CD14-positive monocyte (primary cell): ENCODE results near the gene FOXO3. TPM values are rescaled to one million over a fixed set of nuclear protein-coding genes. Genes with fewer than 3 reads are reported as not detected.

Experiments
- DNase-seq, 3 donors: peaks; one replicate each; pipeline ENCODE4 v3.0.0-alpha.2; 2011 to 2022
- H2AFZ ChIP-seq: 2 replicates; pipeline ENCODE4 v1.6.0; 2012; ENCODE audit warnings: mild to moderate bottlenecking, low read depth, low read length, inconsistent platforms; ENCODE audit not compliant: insufficient read depth, poor library complexity, severe bottlenecking
- H3K27ac ChIP-seq, 2 donors: 1 replicate in 1 of 2; 2 replicates in 1 of 2; pipeline ENCODE4 v1.5.1; 2012 to 2013; ENCODE audit warnings: low read length in 2 of 2, control low read depth in 1 of 2, inconsistent platforms in 1 of 2, low read depth in 1 of 2, mild to moderate bottlenecking in 1 of 2
- H3K27me3 ChIP-seq, 2 donors: one replicate each; pipeline versions ENCODE4 v1.6.0 to v1.6.1; 2011 to 2013; ENCODE audit warnings: low read length in 2 of 2; ENCODE audit not compliant: control insufficient read depth in 2 of 2, insufficient read depth in 2 of 2
- H3K36me3 ChIP-seq, 2 donors: replicated peaks in 1 of 2; 1 replicate in 1 of 2; 2 replicates in 1 of 2; pipeline versions ENCODE4 v1.5.1 to v1.6.1; 2012 to 2013; ENCODE audit warnings: low read length in 2 of 2, control low read depth in 1 of 2, inconsistent platforms in 1 of 2, mild to moderate bottlenecking in 1 of 2; ENCODE audit not compliant: insufficient read depth in 2 of 2, control insufficient read depth in 1 of 2
- H3K4me1 ChIP-seq, 2 donors: 1 replicate in 1 of 2; 2 replicates in 1 of 2; pipeline versions ENCODE4 v1.5.1 to v1.6.1; 2012 to 2013; ENCODE audit warnings: low read length in 2 of 2, control low read depth in 1 of 2, inconsistent platforms in 1 of 2, mild to moderate bottlenecking in 1 of 2, moderate library complexity in 1 of 2; ENCODE audit not compliant: insufficient read depth in 2 of 2, control insufficient read depth in 1 of 2
- H3K4me2 ChIP-seq: replicated peaks from 2 replicates; pipeline ENCODE3; 2012; ENCODE audit warnings: low read length, moderate library complexity, mild to moderate bottlenecking; ENCODE audit not compliant: poor library complexity, severe bottlenecking; ENCODE audit errors: extremely low read depth
- H3K4me3 ChIP-seq, 3 experiments: fragments of 200-600 bp in 1 of 3; sonication (generic) in 1 of 3; replicated peaks in 1 of 3; 1 replicate in 2 of 3; 2 replicates in 1 of 3; pipeline ENCODE4 v1.5.1; 2011 to 2013; ENCODE audit warnings: low read length in 3 of 3, mild to moderate bottlenecking in 3 of 3, control low read depth in 2 of 3, low read depth in 2 of 3, inconsistent platforms in 1 of 3, moderate library complexity in 1 of 3
- H3K79me2 ChIP-seq: 2 replicates; pipeline ENCODE4 v1.6.0; 2012; ENCODE audit warnings: mild to moderate bottlenecking, control low read depth, inconsistent platforms, low read length, moderate library complexity; ENCODE audit not compliant: insufficient read depth
- H3K9ac ChIP-seq: 2 replicates; pipeline ENCODE4 v1.6.0; 2017; ENCODE audit warnings: low read length, mild to moderate bottlenecking; ENCODE audit not compliant: insufficient read depth, poor library complexity, severe bottlenecking
- H3K9me3 ChIP-seq, 2 donors: replicated peaks in 1 of 2; 1 replicate in 1 of 2; 2 replicates in 1 of 2; pipeline versions ENCODE4 v1.5.1 to v1.6.1; 2012 to 2013; ENCODE audit warnings: low read length in 2 of 2, control low read depth in 1 of 2; ENCODE audit not compliant: control insufficient read depth in 1 of 2, insufficient read depth in 1 of 2
- H4K20me1 ChIP-seq: 2 replicates; pipeline ENCODE4 v1.6.0; 2012; ENCODE audit warnings: mild to moderate bottlenecking, low read length, control low read depth, moderate library complexity; ENCODE audit not compliant: insufficient read depth
- H3K27ac Mint-ChIP-seq, 7 donors: one replicate each; pipeline ENCODE4 v1.8.0; 2020; ENCODE audit warnings: mild to moderate bottlenecking in 7 of 7, mixed read lengths in 7 of 7, moderate library complexity in 6 of 7, inconsistent platforms in 2 of 7
- H3K27me3 Mint-ChIP-seq, 3 donors: one replicate each; pipeline ENCODE4 v1.8.0; 2021 to 2022; ENCODE audit warnings: low read depth in 3 of 3, mild to moderate bottlenecking in 3 of 3, mixed read lengths in 3 of 3, moderate library complexity in 3 of 3, inconsistent platforms in 1 of 3
- H3K36me3 Mint-ChIP-seq, 2 donors: one replicate each; pipeline ENCODE4 v1.8.0; 2020; ENCODE audit warnings: mixed read lengths in 2 of 2, inconsistent platforms in 1 of 2, mild to moderate bottlenecking in 1 of 2
- H3K4me1 Mint-ChIP-seq: one replicate; pipeline ENCODE4 v1.8.0; 2020; ENCODE audit warnings: mild to moderate bottlenecking, mixed read lengths
- H3K4me3 Mint-ChIP-seq, 2 donors: one replicate each; pipeline ENCODE4 v1.8.0; 2020; ENCODE audit warnings: mild to moderate bottlenecking in 2 of 2, mixed read lengths in 2 of 2, moderate library complexity in 1 of 2
- H3K9me3 Mint-ChIP-seq, 7 donors: one replicate each; pipeline ENCODE4 v1.8.0; 2020 to 2022; ENCODE audit warnings: mixed read lengths in 7 of 7, mild to moderate bottlenecking in 6 of 7, moderate library complexity in 6 of 7, inconsistent platforms in 2 of 7
- CTCF ChIP-seq: fragments of 200-600 bp; IDR thresholded peaks from one replicate; pipeline ENCODE4 v1.8.0; 2022; ENCODE audit warnings: antibody characterized with exemption, mild to moderate bottlenecking
- whole genome bisulfite sequencing: methylation state at CpG from one replicate; pipeline ENCODE4 v1.1.5; 2013; ENCODE audit warnings: missing lambda C conversion rate; ENCODE audit not compliant: insufficient coverage; 5-methylcytosine and 5-hydroxymethylcytosine counted together
- intact Hi-C, 2 donors: fragments of 100-400 bp; cut with micrococcal nuclease; formaldehyde crosslinking; loops; one replicate each; pipeline versions ENCODE4 v1.15.0 to v1.15.1; 2023
- polyA plus RNA-seq, 3 donors: library from polyadenylated mRNA; depleted of rRNA in 1 of 3; unstranded in 2 of 3; stranded (reverse) in 1 of 3; fragments of 300-500 nt in 2 of 3; fragments of >200 nt in 1 of 3; fragmentation: Illumina TruSeq in 2 of 3; gene quantifications; 1 replicate in 2 of 3; 2 replicates in 1 of 3; pipeline ENCODE4 v1.2.3, GENCODE V29; 2012 to 2021

FOXO3 gene
- polyA plus RNA-seq, 3 donors, result 15.4 to 23.2 (median 17.5) TPM

- H3K9me3 Mint-ChIP-seq, result no peaks in the 10 kb centered on the region
- intact Hi-C loops, result no loop called here
- peak overlapping the region in 1 of 7 donors; percentile 15 for H3K27ac Mint-ChIP-seq
- H3K27me3 Mint-ChIP-seq, result peaks cover 3 to 9% (median 5%) of the 10 kb centered on the region in 3 donors
- Histone ChIP-seq H3K4me2 (no peak overlapping the region), H3K27me3 (no peaks in the 10 kb centered on the region), H2AFZ (no peak overlapping the region), H3K36me3 (no peaks in the 10 kb centered on the region), H3K4me3 (no peak overlapping the region), H3K79me2 (no peaks in the 10 kb centered on the region), H3K9me3 (no peaks in the 10 kb centered on the region), H4K20me1 (no peaks in the 10 kb centered on the region), H3K4me1 (no peaks in the 10 kb centered on the region), H3K9ac (no peak overlapping the region), H3K27ac (no peak overlapping the region)
- H3K4me1 Mint-ChIP-seq, result peaks cover 11% of the 10 kb centered on the region
- no peak overlapping the region for H3K4me3 Mint-ChIP-seq
- no peak for DNase-seq
- no peaks in the 10 kb centered on the region for H3K36me3 Mint-ChIP-seq
- 24% methylated on average over 2 of the region's 7 CpGs for WGBS
- TF ChIP-seq CTCF, result no peak
These were observed 153.5 kb downstream of the FOXO3 start for GRCh38 chr6:108714101-108714765.

- Histone ChIP-seq H3K4me3 (no peak overlapping the region), H3K36me3 (no peaks in the 10 kb centered on the region), H3K4me2 (no peak overlapping the region), H3K9me3 (no peaks in the 10 kb centered on the region), H3K79me2 (no peaks in the 10 kb centered on the region), H3K4me1 (no peaks in the 10 kb centered on the region), H3K27ac (no peak overlapping the region), H2AFZ (no peak overlapping the region), H4K20me1 (no peaks in the 10 kb centered on the region), H3K9ac (no peak overlapping the region), H3K27me3 (no peaks in the 10 kb centered on the region)
- Mint-ChIP-seq H3K9me3 (no peaks in the 10 kb centered on the region), H3K27me3 (peaks cover 3 to 9% (median 5%) of the 10 kb centered on the region in 3 donors), H3K4me1 (peaks cover 11% of the 10 kb centered on the region), H3K36me3 (no peaks in the 10 kb centered on the region), H3K27ac (no peak overlapping the region), H3K4me3 (peak overlapping the region in 1 of 2 donors; percentile 30)
- intact Hi-C loops, result no loop called here
- WGBS, result 72% methylated on average over 7 of the region's 9 CpGs
- no peak for TF ChIP-seq CTCF
- no peak for DNase-seq
These were observed 154.2 kb downstream of the FOXO3 start for GRCh38 chr6:108714766-108715414.
